Keratinocyte (primary cell): ENCODE results near the gene OR2F2.

ENCODE experiments used
- CTCF ChIP-seq, 3 experiments: IDR thresholded peaks in 1 of 3; conservative IDR thresholded peaks in 1 of 3; optimal IDR thresholded peaks in 1 of 3; 2 replicates in 2 of 3; 3 replicates in 1 of 3; pipeline versions ENCODE3 to v1.5.1; 2011; ENCODE audit warnings: low read length in 3 of 3, mild to moderate bottlenecking in 3 of 3, moderate library complexity in 2 of 3, control low read depth in 1 of 3, inconsistent platforms in 1 of 3; ENCODE audit not compliant: insufficient read depth in 2 of 3; ENCODE audit errors: extremely low read depth in 1 of 3
- EZH2 ChIP-seq: IDR thresholded peaks from one replicate; pipeline ENCODE4 v1.6.1; 2012; ENCODE audit warnings: inconsistent platforms, mild to moderate bottlenecking, low read length, moderate library complexity

DNA sequence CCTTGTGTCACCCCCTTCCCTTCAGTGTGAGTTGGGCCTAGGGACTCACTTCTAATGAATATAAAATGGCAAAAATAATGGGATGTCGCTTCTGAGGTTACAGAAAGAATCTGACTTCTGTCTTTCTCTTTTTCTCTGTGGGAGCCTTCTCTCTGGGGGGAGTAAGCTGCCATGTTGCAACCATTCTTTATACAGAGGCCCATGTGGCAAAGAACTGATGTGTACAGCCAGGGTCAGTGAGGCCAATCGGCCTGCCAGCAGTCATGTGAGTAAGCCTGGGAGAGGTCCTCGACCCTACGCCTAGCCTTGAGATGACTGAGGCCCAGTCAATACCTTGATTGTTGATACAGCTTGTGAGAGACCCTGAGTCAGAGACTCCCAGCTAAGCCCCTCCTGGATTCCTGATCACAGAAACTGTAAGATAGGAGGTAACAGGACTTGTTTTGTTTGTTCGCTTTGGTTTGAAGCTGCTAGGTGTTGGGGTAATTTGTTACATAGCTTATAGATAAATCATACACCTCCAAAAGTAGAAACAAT is 34.7 kb upstream of the OR2F2 start:
- TF ChIP-seq CTCF (optimal IDR thresholded peaks at IDR 0.05 in 1 of 3, IDR thresholded peaks at IDR 0.05 in 1 of 3, conservative IDR thresholded peaks at IDR 0.05 in 1 of 3; ENCODE audit: extremely low read depth in 1 of 3, insufficient read depth in 2 of 3, low read length in 3 of 3) (no peak), EZH2 (no peak)
